ENCODE data around the gene WDR91. TPM values are rescaled to one million over a fixed set of nuclear protein-coding genes. Genes with fewer than 3 reads are reported as not detected.

Gene WDR91
- polyA plus RNA-seq, 2 of the 4 experiments (the other 2 are of a cell fraction) = 5.1 to 5.3 TPM

GRCh38 chr7:135197343-135197742, 14.0 kb downstream of the WDR91 start:
- FAIRE-seq = no peak
- Histone ChIP-seq H3K4me2 (no peak overlapping the region), H3K4me3 (no peak overlapping the region), H3K27ac (no peak overlapping the region), H3K4me1 (no peaks in the 10 kb centered on the region), H3K9me3 (no peaks in the 10 kb centered on the region)
- no peak for DNase-seq (ENCODE audit: low read depth in 1 of 2, low spot score in 1 of 2)
- CTCF ChIA-PET = interaction anchor here (1.2 kb wide), 1 partner anchor 12 kb away, joined by 3 read pairs; no protein-coding TSS in a partner anchor
- no peak; a peak in 1 of 6 replicates for ATAC-seq
- 58% methylated on average over 2 of the region's 2 CpGs for WGBS (ENCODE audit: missing lambda C conversion rate)
- POLR2A ChIA-PET = interaction anchor here (1.2 kb wide), 1 partner anchor 15 kb away, joined by 3 read pairs; no protein-coding TSS in a partner anchor
- TF ChIP-seq NPAS2 (CRISPR knock-in tag; IDR thresholded peaks at IDR 0.05; ENCODE audit: borderline replicate concordance) (no peak), BHLHE40 (IDR thresholded peaks at IDR 0.05; ENCODE audit: low read depth, low read length) (no peak), RAD21 (conservative IDR thresholded peaks at IDR 0.05 in 1 of 2, IDR thresholded peaks at IDR 0.05 in 1 of 2) (no peak), ESRRA (IDR thresholded peaks at IDR 0.05; ENCODE audit: borderline replicate concordance, low read length) (no peak), ZNF302 (CRISPR knock-in tag; IDR thresholded peaks at IDR 0.05) (no peak), HES2 (IDR thresholded peaks at IDR 0.05) (no peak), POLR2AphosphoS2 (conservative IDR thresholded peaks at IDR 0.05; ENCODE audit: low read length) (no peak), CTCF (IDR thresholded peaks at IDR 0.05) (no peak), FOSL2 (IDR thresholded peaks at IDR 0.05) (no peak), FOSL2 (CRISPR knock-in tag; IDR thresholded peaks at IDR 0.05) (no peak), CHD2 (IDR thresholded peaks at IDR 0.05; ENCODE audit: low read length, partially characterized antibody) (no peak), RFX5 (IDR thresholded peaks at IDR 0.05) (no peak), NFE2L2 (conservative IDR thresholded peaks at IDR 0.05; ENCODE audit: low read length) (no peak), SMC3 (IDR thresholded peaks at IDR 0.05) (no peak), SREBF2 (IDR thresholded peaks at IDR 0.05) (no peak), ATOH8 (CRISPR knock-in tag; IDR thresholded peaks at IDR 0.05; ENCODE audit: low read depth) (no peak), JUNB (IDR thresholded peaks at IDR 0.05) (no peak), CEBPB (IDR thresholded peaks at IDR 0.05) (no peak), MAX (IDR thresholded peaks at IDR 0.05) (no peak)

GRCh38 chr7:135195968-135196629, 15.2 kb downstream of the WDR91 start:
- TF ChIP-seq NR3C1 (IDR thresholded peaks at IDR 0.05) (no peak), CBX8 (IDR thresholded peaks at IDR 0.05) (no peak), JUNB (IDR thresholded peaks at IDR 0.05) (no peak), PHF8 (IDR thresholded peaks at IDR 0.05; ENCODE audit: borderline replicate concordance, low read depth) (no peak), HDAC2 (IDR thresholded peaks at IDR 0.05) (no peak), USF2 (IDR thresholded peaks at IDR 0.05) (no peak), HOXA7 (CRISPR knock-in tag; IDR thresholded peaks at IDR 0.05) (no peak)
- Histone ChIP-seq H3K4me3 (no peak overlapping the region), H3K4me2 (no peak overlapping the region), H3K9me3 (no peaks in the 10 kb centered on the region), H3K4me1 (no peaks in the 10 kb centered on the region), H3K27ac (no peak overlapping the region)
- POLR2A ChIA-PET = no interaction called here
- ATAC-seq (no peak), FAIRE-seq (no peak), DNase-seq (ENCODE audit: low read depth in 1 of 2, low spot score in 1 of 2) (no peak)
- 80% methylated on average over 6 of the region's 14 CpGs for WGBS (ENCODE audit: missing lambda C conversion rate)
- CTCF ChIA-PET = interaction anchor here (0.7 to 1.7 kb wide), 4 partner anchors 11 to 257 kb away, joined by 3 to 7 read pairs (median 6); partner anchors contain the start of gene CYREN
